Fibroblast of pulmonary artery (primary cell): Measurements from ENCODE around the gene ROCK2.

Experiments used
- DNase-seq: peaks from one replicate; pipeline ENCODE4 v3.0.0-alpha.2; 2010; ENCODE audit warnings: low read depth
- H3K4me3 ChIP-seq: replicated peaks from 2 replicates; pipeline ENCODE4 v1.5.1; 2011; ENCODE audit warnings: low read depth, mild to moderate bottlenecking, control low read depth, low read length, moderate library complexity
- CTCF ChIP-seq: IDR thresholded peaks from 2 replicates; pipeline ENCODE4 v1.5.1; 2011; ENCODE audit warnings: mild to moderate bottlenecking, control low read depth, low read length, inconsistent platforms; ENCODE audit errors: missing control alignments

The ROCK2 gene

GRCh38 chr2:11290713-11291112 is 53.7 kb downstream of the ROCK2 start:
- no peak for DNase-seq
- H3K4me3 ChIP-seq, result no peak overlapping the region
- TF ChIP-seq CTCF, result no peak

DNA sequence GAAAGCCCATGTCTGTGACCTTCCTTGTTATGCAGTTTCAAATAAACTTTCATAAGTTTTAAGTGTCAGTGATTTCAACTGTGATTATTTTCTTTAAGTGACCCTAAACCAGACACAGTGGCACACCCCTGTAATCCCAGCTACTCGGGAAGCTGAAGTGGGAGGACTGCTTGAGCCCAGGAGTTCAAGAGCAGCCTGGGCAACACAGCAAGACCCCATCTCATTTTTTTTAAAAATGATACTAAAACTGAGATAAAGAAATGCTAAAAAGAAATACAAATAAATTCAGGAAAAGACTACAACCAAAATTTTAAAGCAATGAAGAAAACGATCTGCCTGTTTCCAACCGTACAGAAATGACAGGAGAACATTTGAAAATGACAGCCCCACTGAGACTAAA is 54.2 kb downstream of the ROCK2 start:
- TF ChIP-seq CTCF, result no peak
- DNase-seq, result no peak
- no peak overlapping the region for H3K4me3 ChIP-seq

DNA sequence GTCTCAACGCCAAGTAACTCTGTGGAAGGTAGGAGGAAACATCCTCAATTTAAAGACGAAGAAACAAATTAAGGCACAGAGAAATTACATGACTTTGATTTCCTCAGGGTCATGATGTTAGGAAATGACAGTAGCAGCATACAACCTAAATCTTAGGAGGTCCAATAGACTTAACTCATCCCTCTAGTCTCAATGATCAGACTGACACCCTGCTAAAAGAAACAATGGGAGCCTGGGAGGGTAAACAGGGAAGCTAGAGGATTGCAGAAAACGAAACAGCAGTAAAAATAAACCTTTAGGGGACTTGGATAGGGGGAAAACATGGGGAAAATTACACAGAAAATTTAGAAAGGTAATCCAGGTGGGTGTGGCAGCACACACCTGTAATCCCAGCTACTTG is 56.0 kb downstream of the ROCK2 start:
- H3K4me3 ChIP-seq, result no peak overlapping the region
- no peak for TF ChIP-seq CTCF
- no peak for DNase-seq

GRCh38 chr2:11286749-11287148 is 57.7 kb downstream of the ROCK2 start:
- peak; percentile 30 for DNase-seq
- no peak for TF ChIP-seq CTCF
- H3K4me3 ChIP-seq, result no peak overlapping the region

DNA sequence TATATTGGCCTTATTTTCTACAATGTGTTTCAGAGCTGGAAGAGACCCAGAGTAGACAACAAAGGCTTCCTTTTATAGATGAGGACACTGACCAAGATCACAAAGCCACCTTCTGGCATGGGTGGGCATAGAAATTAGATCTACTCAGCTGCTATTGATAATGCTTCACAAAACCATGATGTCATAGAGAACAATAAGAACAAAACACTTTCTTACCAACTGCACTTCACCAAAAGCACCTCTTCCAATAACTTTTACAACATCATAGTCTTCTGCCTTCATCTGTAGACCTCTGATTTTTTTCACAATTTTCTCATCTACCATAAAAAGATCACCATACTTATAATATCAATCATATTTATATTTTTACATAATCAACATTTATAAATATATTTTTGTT is 58.1 kb downstream of the ROCK2 start:
- no peak for DNase-seq
- H3K4me3 ChIP-seq, result no peak overlapping the region
- no peak for TF ChIP-seq CTCF

DNA sequence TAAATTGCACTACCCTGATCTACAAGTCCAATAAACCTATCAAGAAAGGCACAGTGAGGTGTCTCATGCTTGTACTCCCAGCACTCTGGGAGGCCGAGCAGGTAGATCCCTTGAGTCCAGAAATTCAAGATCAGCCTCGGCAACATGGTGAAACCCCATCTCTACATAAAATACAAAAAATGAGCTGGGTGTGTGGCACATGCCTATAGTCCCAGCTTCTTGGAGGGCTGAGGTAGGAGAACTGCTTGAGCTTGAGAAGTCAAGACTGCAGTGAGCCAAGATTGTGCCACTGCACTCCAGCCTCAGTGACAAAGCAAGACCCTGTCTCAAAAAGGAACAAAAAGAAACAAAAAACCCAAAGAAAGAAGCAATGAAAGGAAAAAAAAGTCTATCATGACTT is 58.9 kb downstream of the ROCK2 start:
- no peak for TF ChIP-seq CTCF
- no peak for DNase-seq
- H3K4me3 ChIP-seq, result no peak overlapping the region

DNA sequence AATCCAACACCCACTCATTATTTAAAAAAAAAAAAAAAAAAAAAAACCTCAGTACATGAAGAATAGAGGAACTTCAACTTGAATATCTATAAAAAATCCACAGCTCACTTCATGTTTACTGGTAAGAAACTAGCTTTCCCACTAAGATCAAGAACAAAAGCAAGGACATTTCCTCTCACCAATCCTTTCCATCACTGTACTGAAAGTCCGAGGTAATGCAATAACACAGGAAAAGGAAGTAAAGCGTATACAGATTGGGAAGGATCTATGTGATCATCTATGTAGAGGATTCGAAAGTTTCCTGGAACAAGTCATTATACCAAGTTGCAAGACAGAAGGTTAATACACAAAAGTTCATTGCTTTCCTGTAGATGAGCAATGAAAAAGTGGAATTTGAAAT is 63.2 kb downstream of the ROCK2 start:
- H3K4me3 ChIP-seq, result no peak overlapping the region
- DNase-seq, result no peak
- no peak for TF ChIP-seq CTCF
